Endothelial cell of umbilical vein (primary cell): Measurements from ENCODE around the gene STAC3. TPM values are rescaled to one million over a fixed set of nuclear protein-coding genes. Genes with fewer than 3 reads are reported as not detected.

Experiments
- BruUV-seq: library from RNA; stranded (reverse); fragments of 400-500 nt; replicated peaks from 2 replicates; lab custom pipeline; 2021; lab: Mats Ljungman, UMichigan
- CTCF ChIA-PET: fragments of 300-600, 350-600 bp; sonication (Branson Sonifier 250); formaldehyde crosslinking; loops from one replicate; lab custom pipeline; 2021; ENCODE audit warnings: antibody characterized with exemption, inconsistent platforms; lab: Charles Lee
- POLR2A ChIA-PET: fragments of 300-600, 350-600 bp; sonication (Branson Sonifier 250); formaldehyde crosslinking; loops from one replicate; lab custom pipeline; 2021; ENCODE audit warnings: antibody characterized with exemption, inconsistent platforms; lab: Charles Lee
- DNase-seq: peaks from one replicate; pipeline ENCODE4 v3.0.0-alpha.2; 2011; ENCODE audit warnings: low read depth, low spot score
- FAIRE-seq: peaks from 2 replicates; lab custom pipeline; 2011; peaks lifted over from hg19 to GRCh38; lab: Jason Lieb, UNC
- H2AFZ ChIP-seq: 2 replicates; pipeline ENCODE4 v1.6.0; 2012; ENCODE audit warnings: low read depth, low read length, control low read depth, inconsistent platforms
- H3K27ac ChIP-seq: 2 replicates; pipeline ENCODE4 v1.5.1; 2011; ENCODE audit warnings: low read depth, mild to moderate bottlenecking, control low read depth, low read length, moderate library complexity; ENCODE audit not compliant: insufficient read depth
- H3K27me3 ChIP-seq, 2 experiments: 2 replicates each; pipeline versions ENCODE4 v1.6.0 to v1.6.1; 2011; ENCODE audit warnings: low read length in 2 of 2, mixed read lengths in 1 of 2; ENCODE audit not compliant: control insufficient read depth in 2 of 2, insufficient read depth in 2 of 2
- H3K36me3 ChIP-seq, 2 experiments: 2 replicates in 1 of 2; 3 replicates in 1 of 2; pipeline ENCODE4 v1.5.1; 2011; ENCODE audit warnings: low read length in 2 of 2, mild to moderate bottlenecking in 1 of 2, moderate library complexity in 1 of 2; ENCODE audit not compliant: control insufficient read depth in 2 of 2, insufficient read depth in 2 of 2; ENCODE audit errors: extremely low read depth in 1 of 2
- H3K4me1 ChIP-seq: 3 replicates; pipeline ENCODE4 v1.5.1; 2011; ENCODE audit warnings: mild to moderate bottlenecking, low read length; ENCODE audit not compliant: control insufficient read depth, insufficient read depth; ENCODE audit errors: extremely low read depth
- H3K4me2 ChIP-seq: 2 replicates; pipeline ENCODE4 v1.6.1; 2011; ENCODE audit warnings: low read length, control low read depth, mixed read lengths; ENCODE audit not compliant: insufficient read depth
- H3K4me3 ChIP-seq, 3 experiments: fragments of 200-600 bp in 1 of 3; sonication (generic), shearing (Covaris generic) in 1 of 3; replicated peaks in 1 of 3; 2 replicates each; pipeline ENCODE4 v1.5.1; 2011 to 2016; ENCODE audit warnings: control low read depth in 3 of 3, low read length in 3 of 3, mild to moderate bottlenecking in 2 of 3, inconsistent platforms in 1 of 3, low read depth in 1 of 3, moderate library complexity in 1 of 3; ENCODE audit not compliant: insufficient read depth in 1 of 3
- H3K79me2 ChIP-seq: 2 replicates; pipeline ENCODE4 v1.6.0; 2012; ENCODE audit warnings: low read length, inconsistent platforms; ENCODE audit not compliant: control insufficient read depth, insufficient read depth
- H3K9ac ChIP-seq: replicated peaks from 2 replicates; pipeline ENCODE3; 2011; ENCODE audit warnings: low read length, control low read depth; ENCODE audit not compliant: insufficient read depth; ENCODE audit errors: extremely low read depth
- H3K9me1 ChIP-seq: replicated peaks from 3 replicates; pipeline ENCODE4 v1.6.0; 2011; ENCODE audit warnings: mild to moderate bottlenecking, low read length; ENCODE audit not compliant: control insufficient read depth, insufficient read depth; ENCODE audit errors: extremely low read depth
- H3K9me3 ChIP-seq: replicated peaks from 2 replicates; pipeline ENCODE4 v1.5.1; 2012; ENCODE audit warnings: low read length, inconsistent platforms; ENCODE audit not compliant: control insufficient read depth, insufficient read depth
- H4K20me1 ChIP-seq: replicated peaks from 2 replicates; pipeline ENCODE3; 2011; ENCODE audit warnings: mild to moderate bottlenecking, low read length; ENCODE audit not compliant: control insufficient read depth, insufficient read depth; ENCODE audit errors: extremely low read depth
- CTCF ChIP-seq, 2 donors: IDR thresholded peaks; 1 replicate in 1 of 2; 2 replicates in 1 of 2; pipeline ENCODE4 v1.5.1; 2011; ENCODE audit warnings: low read length in 2 of 2, mild to moderate bottlenecking in 2 of 2, moderate library complexity in 2 of 2, control low read depth in 1 of 2, inconsistent platforms in 1 of 2, low read depth in 1 of 2; ENCODE audit not compliant: insufficient read depth in 1 of 2; ENCODE audit errors: extremely low read depth in 1 of 2
- EZH2 ChIP-seq: IDR thresholded peaks from 2 replicates; pipeline ENCODE4 v1.6.1; 2012; ENCODE audit warnings: borderline replicate concordance, low read depth, mild to moderate bottlenecking, moderate library complexity, low read length, inconsistent platforms; ENCODE audit not compliant: severe bottlenecking
- FOS ChIP-seq: IDR thresholded peaks from 2 replicates; pipeline ENCODE4 v1.6.1; 2011; ENCODE audit warnings: mild to moderate bottlenecking, low read length, moderate library complexity, borderline replicate concordance; ENCODE audit not compliant: insufficient read depth
- GATA2 ChIP-seq: IDR thresholded peaks from 2 replicates; pipeline ENCODE4 v1.7.0; 2011; ENCODE audit warnings: low read depth, mild to moderate bottlenecking, moderate library complexity, mixed read lengths, low read length; ENCODE audit not compliant: insufficient read length, insufficient read depth
- JUN ChIP-seq: IDR thresholded peaks from 2 replicates; pipeline ENCODE4 v1.6.1; 2011; ENCODE audit warnings: borderline replicate concordance, low read depth; ENCODE audit not compliant: insufficient read length, insufficient read depth
- MAX ChIP-seq: IDR thresholded peaks from 2 replicates; pipeline ENCODE4 v1.6.1; 2011; ENCODE audit not compliant: insufficient read depth, insufficient read length
- MYC ChIP-seq: IDR thresholded peaks from one replicate; pipeline ENCODE4 v1.6.1; 2011; ENCODE audit warnings: mild to moderate bottlenecking, low read depth, low read length
- POLR2A ChIP-seq: IDR thresholded peaks from 2 replicates; pipeline ENCODE4 v1.6.1; 2012; ENCODE audit warnings: low read depth, mild to moderate bottlenecking, control low read depth, low read length
- POLR2AphosphoS5 ChIP-seq: IDR thresholded peaks from 2 replicates; pipeline ENCODE4 v1.6.1; 2012; ENCODE audit warnings: low read depth, mild to moderate bottlenecking, control low read depth, low read length, moderate library complexity; ENCODE audit not compliant: insufficient read depth
- dilution Hi-C: fragments of 300-500 bp; cut with MboI; formaldehyde crosslinking; loops from one replicate; pipeline ENCODE4 v1.15.0; 2019; ENCODE audit warnings: low sequenced_read_pairs; ENCODE audit not compliant: extremely low pct_ligation_motif_present
- intact Hi-C: fragments of 100-400 bp; cut with micrococcal nuclease; formaldehyde crosslinking; loops from one replicate; pipeline ENCODE4 v1.10.0; 2022
- polyA plus RNA-seq, 4 experiments: library from polyadenylated mRNA; depleted of rRNA in 3 of 4; stranded (reverse) in 3 of 4; unstranded in 1 of 4; fragments of >200 nt; gene quantifications; 2 replicates each; pipeline versions ENCODE4 v1.2.1 to v1.2.3, GENCODE V29; 2011 to 2012; ENCODE audit warnings: missing spikeins in 1 of 4
- total RNA-seq: library from RNA; stranded (reverse); gene quantifications from 2 replicates; pipeline ENCODE4 v1.2.3, GENCODE V29; 2021

STAC3 gene
- total and polyA plus RNA-seq, 2 donors (not counting 3 experiments of a cell fraction or from before 2014, with no cell fraction given), result 0.36 to 0.55 TPM

- Histone ChIP-seq H3K4me2 (no peak overlapping the region), H3K4me3 (no peak overlapping the region), H3K27ac (no peak overlapping the region), H4K20me1 (no peaks in the 10 kb centered on the region), H3K9me3 (no peaks in the 10 kb centered on the region), H2AFZ (no peak overlapping the region), H3K36me3 (no peaks in the 10 kb centered on the region), H3K9me1 (no peaks in the 10 kb centered on the region), H3K4me1 (no peaks in the 10 kb centered on the region), H3K27me3 (peaks cover 0 to 3% of the 10 kb centered on the region in 2 experiments), H3K79me2 (no peaks in the 10 kb centered on the region), H3K9ac (no peak overlapping the region)
- intact Hi-C loops (no loop called here), dilution Hi-C loops (no loop called here)
- BruUV-seq, result no TSS peak
- TF ChIP-seq JUN (no peak), MYC (no peak), MAX (no peak), FOS (no peak), CTCF (IDR thresholded peaks at IDR 0.05; ENCODE audit: extremely low read depth in 1 of 2, insufficient read depth in 1 of 2, low read depth in 1 of 2, low read length in 2 of 2) (no peak), GATA2 (no peak), POLR2AphosphoS5 (no peak), EZH2 (no peak), POLR2A (no peak)
- POLR2A ChIA-PET, result no interaction called here
- FAIRE-seq (no peak), DNase-seq (no peak)
- CTCF ChIA-PET, result interaction anchor here (1.3 to 5.1 kb wide), 2 partner anchors 7 to 204 kb away, joined by 4 to 26 read pairs; no protein-coding TSS in a partner anchor
Measured at GRCh38 chr12:57248934-57249742, 1.8 kb downstream of the STAC3 start.
